ENCODE data around the gene WEE1. TPM values are rescaled to one million over a fixed set of nuclear protein-coding genes. Genes with fewer than 3 reads are reported as not detected.
A peak's percentile ranks its signal among the peaks of the same experiment; 100 is the strongest.

The WEE1 gene
- total RNA-seq, 1 donor from 2014 or later, result 50.7 TPM

DNA sequence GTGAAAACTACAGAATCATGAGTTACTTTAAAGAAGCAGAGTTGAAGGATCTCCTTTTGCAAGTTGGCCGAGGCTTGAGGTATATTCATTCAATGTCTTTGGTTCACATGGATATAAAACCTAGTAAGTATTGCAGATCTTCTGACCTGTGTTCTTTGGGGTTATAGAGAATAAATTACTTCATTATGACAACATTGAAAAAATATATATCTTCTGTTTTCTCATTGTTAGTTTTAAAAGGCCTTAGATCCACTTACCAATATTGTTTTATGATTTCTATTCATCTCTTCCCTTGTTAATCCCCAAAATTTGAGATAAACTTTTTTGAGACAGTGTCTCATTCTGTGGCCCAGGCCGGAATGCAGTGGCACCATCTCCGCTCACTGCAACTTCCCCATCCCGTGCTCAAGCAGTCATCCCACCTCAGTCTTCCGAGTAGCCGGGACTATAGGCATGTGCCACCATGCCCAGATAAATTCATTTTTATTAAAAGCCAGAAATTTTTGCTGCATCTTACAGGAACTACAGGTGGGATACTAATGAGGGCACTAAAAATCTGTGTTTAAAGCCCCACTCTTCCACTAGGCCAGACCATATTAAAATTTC lies 8.2 kb downstream of the WEE1 start:
- Histone ChIP-seq H3K4me2 (ENCODE audit: low read length) (no peak overlapping the region), H3K9me3 (ENCODE audit: insufficient read depth, low read depth, low read length) (no peaks in the 10 kb centered on the region), H3K27me3 (ENCODE audit: insufficient read depth, low read length) (no peaks in the 10 kb centered on the region), H3K27ac (ENCODE audit: low read depth, low read length) (no peak overlapping the region), H3K4me1 (ENCODE audit: insufficient read depth, low read length) (peaks cover 14% of the 10 kb centered on the region), H3K9ac (ENCODE audit: low read length) (no peak overlapping the region), H3K36me3 (ENCODE audit: insufficient read depth, low read length) (peaks cover 81% of the 10 kb centered on the region), H3K4me3 (ENCODE audit: insufficient read depth, low read depth, low read length) (no peak overlapping the region), H2AFZ (ENCODE audit: low read depth, low read length) (no peak overlapping the region), H4K20me1 (ENCODE audit: insufficient read depth, low read length) (peaks cover 17% of the 10 kb centered on the region), H3K79me2 (ENCODE audit: insufficient read depth, low read length) (peaks cover 77% of the 10 kb centered on the region)
- FAIRE-seq (no peak), DNase-seq (ENCODE audit: low read depth) (no peak)
- H3K27me3 Mint-ChIP-seq (ENCODE audit: low read depth, unreplicated experiment), result no peaks in the 10 kb centered on the region
- H3K4me3 Mint-ChIP-seq (ENCODE audit: unreplicated experiment), result no peak overlapping the region
- peaks cover 27% of the 10 kb centered on the region for H3K36me3 Mint-ChIP-seq (ENCODE audit: low read depth, unreplicated experiment)
- TF ChIP-seq, protein P1, sequence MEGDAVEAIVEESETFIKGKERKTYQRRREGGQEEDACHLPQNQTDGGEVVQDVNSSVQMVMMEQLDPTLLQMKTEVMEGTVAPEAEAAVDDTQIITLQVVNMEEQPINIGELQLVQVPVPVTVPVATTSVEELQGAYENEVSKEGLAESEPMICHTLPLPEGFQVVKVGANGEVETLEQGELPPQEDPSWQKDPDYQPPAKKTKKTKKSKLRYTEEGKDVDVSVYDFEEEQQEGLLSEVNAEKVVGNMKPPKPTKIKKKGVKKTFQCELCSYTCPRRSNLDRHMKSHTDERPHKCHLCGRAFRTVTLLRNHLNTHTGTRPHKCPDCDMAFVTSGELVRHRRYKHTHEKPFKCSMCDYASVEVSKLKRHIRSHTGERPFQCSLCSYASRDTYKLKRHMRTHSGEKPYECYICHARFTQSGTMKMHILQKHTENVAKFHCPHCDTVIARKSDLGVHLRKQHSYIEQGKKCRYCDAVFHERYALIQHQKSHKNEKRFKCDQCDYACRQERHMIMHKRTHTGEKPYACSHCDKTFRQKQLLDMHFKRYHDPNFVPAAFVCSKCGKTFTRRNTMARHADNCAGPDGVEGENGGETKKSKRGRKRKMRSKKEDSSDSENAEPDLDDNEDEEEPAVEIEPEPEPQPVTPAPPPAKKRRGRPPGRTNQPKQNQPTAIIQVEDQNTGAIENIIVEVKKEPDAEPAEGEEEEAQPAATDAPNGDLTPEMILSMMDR (IDR thresholded peaks at IDR 0.05; ENCODE audit: insufficient read depth, low read depth, low read length), result no peak
- TF ChIP-seq EZH2 (IDR thresholded peaks at IDR 0.05; ENCODE audit: insufficient read depth, low read length), result no peak
- no peak overlapping the region for H3K27ac Mint-ChIP-seq (ENCODE audit: unreplicated experiment)
- H3K4me1 Mint-ChIP-seq (ENCODE audit: low read depth, unreplicated experiment), result peaks cover 9% of the 10 kb centered on the region
- H3K9me3 Mint-ChIP-seq (ENCODE audit: unreplicated experiment), result no peaks in the 10 kb centered on the region

DNA sequence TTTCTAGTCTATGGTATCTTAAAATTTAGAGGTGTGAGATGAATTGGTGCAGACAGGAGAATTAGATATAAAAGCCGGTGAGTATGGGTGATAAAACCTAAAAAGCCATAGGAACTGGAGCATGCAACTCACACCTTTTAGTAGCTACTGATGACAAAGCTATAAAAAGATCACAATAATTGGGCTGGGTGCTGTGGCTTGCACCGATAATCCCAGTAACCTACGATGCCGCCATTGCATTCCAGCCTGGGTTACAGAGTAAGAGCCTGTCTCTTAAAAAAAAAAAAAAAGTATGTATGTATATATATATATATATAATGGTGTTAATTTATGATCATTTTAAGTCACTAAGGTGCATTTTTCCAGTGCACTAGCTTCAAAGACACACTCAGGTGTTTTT lies 17.2 kb downstream of the WEE1 start:
- no peak overlapping the region for H3K4me2 ChIP-seq (ENCODE audit: low read length)
- no peak overlapping the region for H2AFZ ChIP-seq (ENCODE audit: low read depth, low read length)
- no peak overlapping the region for H3K27ac ChIP-seq (ENCODE audit: low read depth, low read length)
- peaks cover 9% of the 10 kb centered on the region for H3K4me1 Mint-ChIP-seq (ENCODE audit: low read depth, unreplicated experiment)
- H3K27me3 ChIP-seq (ENCODE audit: insufficient read depth, low read length), result no peaks in the 10 kb centered on the region
- no peaks in the 10 kb centered on the region for H3K27me3 Mint-ChIP-seq (ENCODE audit: low read depth, unreplicated experiment)
- no peak for FAIRE-seq
- H3K9me3 ChIP-seq (ENCODE audit: insufficient read depth, low read depth, low read length), result no peaks in the 10 kb centered on the region
- peaks cover 20% of the 10 kb centered on the region for H3K36me3 Mint-ChIP-seq (ENCODE audit: low read depth, unreplicated experiment)
- peaks cover 45% of the 10 kb centered on the region for H3K36me3 ChIP-seq (ENCODE audit: insufficient read depth, low read length)
- no peak for DNase-seq (ENCODE audit: low read depth)
- no peak overlapping the region for H3K4me3 ChIP-seq (ENCODE audit: insufficient read depth, low read depth, low read length)
- peaks cover 8% of the 10 kb centered on the region for H3K79me2 ChIP-seq (ENCODE audit: insufficient read depth, low read length)
- H3K9me3 Mint-ChIP-seq (ENCODE audit: unreplicated experiment), result no peaks in the 10 kb centered on the region
- no peaks in the 10 kb centered on the region for H3K4me1 ChIP-seq (ENCODE audit: insufficient read depth, low read length)
- TF ChIP-seq EZH2 (IDR thresholded peaks at IDR 0.05; ENCODE audit: insufficient read depth, low read length), result no peak
- TF ChIP-seq, protein P1 (IDR thresholded peaks at IDR 0.05; ENCODE audit: insufficient read depth, low read depth, low read length), result no peak
- peaks cover 7% of the 10 kb centered on the region for H4K20me1 ChIP-seq (ENCODE audit: insufficient read depth, low read length)
- H3K27ac Mint-ChIP-seq (ENCODE audit: unreplicated experiment), result no peak overlapping the region
- H3K4me3 Mint-ChIP-seq (ENCODE audit: unreplicated experiment), result no peak overlapping the region
- H3K9ac ChIP-seq (ENCODE audit: low read length), result no peak overlapping the region

DNA sequence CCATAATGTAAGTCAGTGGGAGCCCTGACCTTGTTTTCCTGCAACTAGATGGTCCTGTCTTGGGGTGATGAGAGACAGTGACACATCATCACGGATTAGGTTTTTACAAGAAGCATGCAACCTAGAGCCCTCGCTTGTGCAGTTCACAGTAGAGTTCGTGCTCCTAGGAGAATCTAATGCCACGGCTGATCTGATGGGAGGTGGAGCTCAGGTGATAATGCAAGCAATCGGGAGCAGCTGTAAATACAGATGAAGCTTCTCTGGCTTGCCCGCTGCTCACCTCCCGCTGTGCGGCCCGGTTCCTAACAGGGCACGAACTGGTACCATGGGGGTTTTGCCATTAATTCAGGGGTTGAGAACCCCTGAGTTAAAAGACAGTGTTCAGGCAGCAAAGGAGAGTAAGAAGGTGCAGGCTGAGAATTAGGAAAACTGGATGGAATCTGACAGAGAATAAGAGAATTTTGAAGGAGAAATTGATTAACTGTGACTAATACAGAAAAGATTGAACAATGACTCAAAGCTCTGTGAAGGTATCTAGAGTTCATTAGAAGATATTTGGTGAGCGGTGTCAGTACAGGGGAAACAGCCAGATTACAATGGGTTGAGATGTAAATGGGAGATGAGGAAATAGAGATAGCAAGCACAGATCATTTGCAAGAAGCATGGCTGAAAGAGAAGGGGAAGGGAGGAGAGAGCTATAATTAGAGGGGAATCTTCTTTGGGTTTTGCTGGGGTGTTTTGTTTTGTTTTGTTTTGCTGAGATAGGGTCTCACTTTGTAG lies 21.0 kb downstream of the WEE1 start:
- H3K36me3 ChIP-seq (ENCODE audit: insufficient read depth, low read length), result peaks cover 11% of the 10 kb centered on the region
- Mint-ChIP-seq H3K27ac (ENCODE audit: unreplicated experiment) (peak overlapping the region; percentile 48), H3K9me3 (ENCODE audit: unreplicated experiment) (no peaks in the 10 kb centered on the region), H3K27me3 (ENCODE audit: low read depth, unreplicated experiment) (no peaks in the 10 kb centered on the region), H3K4me1 (ENCODE audit: low read depth, unreplicated experiment) (peaks cover 6% of the 10 kb centered on the region), H3K36me3 (ENCODE audit: low read depth, unreplicated experiment) (no peaks in the 10 kb centered on the region), H3K4me3 (ENCODE audit: unreplicated experiment) (no peak overlapping the region)
- no peaks in the 10 kb centered on the region for H3K4me1 ChIP-seq (ENCODE audit: insufficient read depth, low read length)
- no peak overlapping the region for H3K4me3 ChIP-seq (ENCODE audit: insufficient read depth, low read depth, low read length)
- DNase-seq (ENCODE audit: low read depth) (no peak), FAIRE-seq (no peak)
- H4K20me1 ChIP-seq (ENCODE audit: insufficient read depth, low read length), result no peaks in the 10 kb centered on the region
- H3K9ac ChIP-seq (ENCODE audit: low read length), result no peak overlapping the region
- H3K79me2 ChIP-seq (ENCODE audit: insufficient read depth, low read length), result no peaks in the 10 kb centered on the region
- no peak for TF ChIP-seq EZH2 (IDR thresholded peaks at IDR 0.05; ENCODE audit: insufficient read depth, low read length)
- TF ChIP-seq, protein P1 (IDR thresholded peaks at IDR 0.05; ENCODE audit: insufficient read depth, low read depth, low read length), result no peak
- no peak overlapping the region for H3K4me2 ChIP-seq (ENCODE audit: low read length)
- H3K27ac ChIP-seq (ENCODE audit: low read depth, low read length), result no peak overlapping the region
- no peaks in the 10 kb centered on the region for H3K27me3 ChIP-seq (ENCODE audit: insufficient read depth, low read length)
- H2AFZ ChIP-seq (ENCODE audit: low read depth, low read length), result no peak overlapping the region
- no peaks in the 10 kb centered on the region for H3K9me3 ChIP-seq (ENCODE audit: insufficient read depth, low read depth, low read length)
